ENCODE data around the gene ZNF653.
A peak's percentile ranks its signal among the peaks of the same experiment; 100 is the strongest.
"Not testable (repeated sequence)": the region's sequence is repeated elsewhere in the genome, so short reads cannot be mapped to it uniquely, and the experiment has no call there.

ZNF653 gene

GRCh38 chr19:11453468-11454341 is 51.9 kb downstream of the ZNF653 start:
- peak; percentile 19 for DNase-seq

DNA sequence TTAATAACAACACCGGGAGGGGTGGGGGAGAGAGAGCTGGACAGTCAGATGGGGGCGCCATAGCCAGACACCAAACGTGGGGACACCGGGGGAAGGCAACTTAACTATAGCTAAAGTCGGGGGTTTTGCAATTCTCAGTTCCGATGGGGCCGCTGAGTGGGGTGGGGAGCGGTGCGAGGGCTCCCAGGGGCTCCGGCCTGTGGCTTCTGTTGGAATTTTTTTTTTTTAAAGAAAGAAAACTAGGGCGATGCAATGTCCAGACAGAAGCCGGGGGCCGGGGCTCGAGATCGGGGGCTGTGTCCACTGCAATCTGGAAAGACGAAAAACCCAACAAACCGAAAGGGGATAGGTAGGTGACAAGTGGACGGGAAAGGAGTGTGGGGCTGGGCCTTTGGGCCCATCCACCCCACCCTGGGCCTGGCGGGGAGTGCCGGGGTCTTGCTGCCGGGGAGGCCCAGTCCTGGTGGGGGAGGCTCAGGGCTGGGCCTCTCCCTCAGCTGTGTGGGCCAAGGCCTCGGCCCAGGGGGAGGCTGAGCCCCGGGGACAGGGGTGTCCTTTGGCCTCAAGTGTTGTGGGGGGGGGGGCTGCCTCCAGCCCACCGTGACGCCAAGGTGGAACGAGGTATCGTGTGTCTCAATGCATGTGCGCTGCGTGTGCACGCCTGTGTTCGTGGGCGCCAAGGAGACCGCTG is 52.9 kb downstream of the ZNF653 start:
- DNase-seq = no peak

DNA sequence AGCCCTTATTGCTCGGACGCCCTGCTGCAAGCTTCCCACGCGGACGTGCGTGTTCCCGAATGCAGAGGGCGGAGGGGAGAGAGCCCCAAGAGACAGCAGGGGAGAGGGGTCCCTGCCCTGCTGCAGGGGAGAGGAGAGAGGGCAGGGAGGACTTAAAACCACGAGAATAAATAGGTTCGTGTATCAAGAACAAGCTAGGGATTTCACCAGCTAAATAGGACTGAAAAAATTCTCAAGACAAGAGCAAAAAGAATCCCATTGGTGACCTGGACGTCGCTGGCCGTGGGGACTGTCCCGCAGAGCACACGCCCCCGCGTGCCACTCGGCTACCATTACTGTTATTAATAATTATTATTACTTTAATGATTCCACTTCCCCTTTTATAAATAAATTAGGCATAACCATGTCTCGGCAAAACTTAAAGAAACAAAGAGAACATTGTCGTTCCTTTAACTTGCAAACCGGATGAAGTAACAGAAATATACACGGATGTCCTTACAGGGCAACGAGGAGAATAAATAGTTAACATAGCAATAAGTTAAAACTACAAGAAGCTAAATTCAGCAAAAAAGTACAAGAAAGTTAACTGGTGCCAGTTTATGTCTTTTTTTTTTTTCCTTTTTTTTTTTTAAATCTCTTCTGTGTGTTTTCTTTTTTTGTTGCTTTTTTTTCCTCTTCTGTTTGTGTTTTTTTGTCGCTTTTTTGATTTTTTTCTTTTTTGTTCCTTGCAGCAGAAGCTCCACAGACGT is 53.6 kb downstream of the ZNF653 start:
- DNase-seq = no peak

DNA sequence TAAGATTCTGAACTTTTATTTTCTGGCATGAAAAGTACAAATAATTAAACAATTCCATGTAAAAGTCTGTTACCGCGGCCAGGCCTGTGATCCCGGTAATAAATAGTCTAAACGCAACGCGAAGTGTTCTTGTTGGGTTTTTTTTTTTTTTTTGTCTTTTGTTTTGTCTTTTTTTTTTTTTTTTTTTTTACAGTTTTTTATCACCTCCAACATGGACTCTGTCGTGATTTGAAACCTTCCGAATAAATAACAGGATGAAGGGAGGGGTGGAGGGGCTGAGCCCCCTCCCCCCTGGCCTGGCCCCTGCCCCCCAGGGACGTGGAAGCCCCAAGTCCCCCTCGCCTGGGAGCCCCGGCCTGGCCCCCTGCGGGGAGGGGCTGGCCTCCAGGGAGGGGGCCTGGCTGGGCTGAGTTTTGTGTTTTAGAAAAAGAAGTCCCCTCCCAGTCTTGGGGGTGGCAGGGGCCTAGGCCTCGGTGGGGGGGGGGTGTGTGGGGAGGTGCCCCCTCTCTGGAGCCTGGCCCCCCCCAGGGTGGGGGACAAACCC is 54.2 kb downstream of the ZNF653 start:
- no peak for DNase-seq

- DNase-seq = no peak
Measured at GRCh38 chr19:11450570-11451326, 54.9 kb downstream of the ZNF653 start.

GRCh38 chr19:11448923-11449554 is 56.6 kb downstream of the ZNF653 start:
- no peak for DNase-seq

DNA sequence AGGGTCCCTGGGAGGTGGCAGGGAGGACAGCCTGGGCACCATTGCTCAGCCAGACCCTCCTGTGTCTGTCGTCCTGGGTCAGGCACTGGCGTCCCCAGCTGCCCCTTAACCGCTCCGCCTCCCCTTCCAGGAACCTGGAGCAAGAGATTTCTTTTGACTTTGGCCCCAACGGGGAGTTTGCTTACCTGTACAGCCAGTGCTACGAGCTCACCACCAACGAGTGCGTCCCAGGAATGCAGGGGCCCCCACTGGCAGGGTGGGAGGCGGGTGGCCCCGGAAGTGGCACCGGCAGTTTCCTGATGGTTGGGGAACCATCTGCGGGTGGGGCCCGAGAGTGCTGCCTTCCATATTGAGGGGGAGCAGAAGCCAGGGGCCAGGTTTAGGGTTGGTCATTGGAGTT is 57.2 kb downstream of the ZNF653 start:
- no peak for DNase-seq

DNA sequence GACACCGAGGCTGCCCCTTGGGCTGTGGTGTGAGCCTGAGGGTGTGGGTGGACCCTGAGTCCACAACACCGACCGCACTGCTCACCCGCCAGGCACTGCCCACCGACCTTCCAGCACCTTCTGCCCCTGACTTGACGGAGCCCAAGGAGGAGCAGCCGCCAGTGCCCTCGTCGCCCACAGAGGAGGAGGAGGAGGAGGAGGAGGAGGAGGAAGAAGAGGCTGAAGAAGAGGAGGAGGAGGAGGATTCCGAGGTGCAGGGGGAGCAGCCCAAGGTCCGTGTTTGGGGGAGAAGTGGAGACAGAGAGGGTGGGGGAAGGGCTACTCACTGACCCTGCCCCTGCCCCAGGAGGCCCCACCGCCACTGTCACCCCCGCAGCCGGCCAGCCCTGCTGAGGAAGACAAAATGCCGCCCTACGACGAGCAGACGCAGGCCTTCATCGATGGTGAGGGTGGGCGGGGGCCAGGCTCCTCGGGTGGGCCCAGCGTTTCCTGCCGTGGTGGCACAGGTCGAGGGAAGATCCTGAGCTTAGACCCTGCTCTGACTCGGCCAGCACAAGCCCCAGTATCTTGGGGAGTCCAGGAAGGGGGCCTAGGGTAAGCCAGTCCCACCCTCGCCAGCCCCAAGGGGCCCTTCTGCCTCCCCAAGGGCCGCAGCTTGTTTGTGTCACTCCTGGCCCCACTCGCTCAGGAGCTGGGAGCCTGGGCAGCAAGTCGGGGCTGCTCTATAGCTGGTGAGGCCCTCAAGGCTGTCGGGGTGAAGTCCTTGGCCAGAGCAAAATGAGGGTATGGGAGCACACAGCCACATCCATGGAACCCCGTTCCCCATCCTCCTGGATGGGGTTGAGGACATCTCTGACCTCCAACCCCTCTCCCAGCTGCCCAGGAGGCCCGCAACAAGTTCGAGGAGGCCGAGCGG is 58.0 kb downstream of the ZNF653 start:
- no peak for DNase-seq

DNA sequence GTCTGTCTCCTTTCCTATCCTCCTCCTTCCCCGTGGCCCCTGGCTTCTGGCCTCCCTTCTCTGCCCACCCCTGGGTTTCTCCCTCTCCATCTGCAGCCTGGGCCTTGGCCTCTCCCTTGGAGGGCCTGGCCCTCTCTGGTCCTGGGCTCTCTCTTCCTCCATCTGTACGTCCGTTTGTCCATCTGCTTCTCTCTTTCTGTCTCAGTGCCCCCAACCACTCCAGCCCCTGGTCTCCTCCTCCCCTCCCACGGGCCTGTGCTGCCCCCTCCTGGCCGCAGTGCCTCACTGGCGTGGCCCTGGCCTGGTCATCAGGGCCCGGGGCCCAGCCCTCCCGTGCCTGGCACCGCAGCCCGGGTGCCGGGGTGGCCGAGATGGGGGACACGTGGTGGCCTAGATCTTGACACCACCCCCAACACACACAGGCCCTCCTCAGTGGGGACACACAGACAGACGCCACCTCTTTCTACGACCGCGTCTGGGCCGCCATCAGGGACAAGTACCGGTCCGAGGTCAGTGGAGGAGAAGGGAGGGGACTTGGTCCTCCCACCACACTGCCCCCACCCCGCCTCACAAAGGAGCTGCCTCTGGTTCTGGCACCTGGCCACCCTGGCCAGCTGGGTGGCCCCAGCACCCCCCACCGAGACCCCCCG is 58.9 kb downstream of the ZNF653 start:
- DNase-seq = peak; percentile 41

- DNase-seq = no peak
Measured at GRCh38 chr19:11446271-11446651, 59.4 kb downstream of the ZNF653 start.

- no peak for DNase-seq
Measured at GRCh38 chr19:11445141-11445540, 60.5 kb downstream of the ZNF653 start.

GRCh38 chr19:11444059-11444458 is 61.6 kb downstream of the ZNF653 start:
- no peak for DNase-seq

- no peak for DNase-seq
Measured at GRCh38 chr19:11437955-11438354, 67.7 kb downstream of the ZNF653 start.

DNA sequence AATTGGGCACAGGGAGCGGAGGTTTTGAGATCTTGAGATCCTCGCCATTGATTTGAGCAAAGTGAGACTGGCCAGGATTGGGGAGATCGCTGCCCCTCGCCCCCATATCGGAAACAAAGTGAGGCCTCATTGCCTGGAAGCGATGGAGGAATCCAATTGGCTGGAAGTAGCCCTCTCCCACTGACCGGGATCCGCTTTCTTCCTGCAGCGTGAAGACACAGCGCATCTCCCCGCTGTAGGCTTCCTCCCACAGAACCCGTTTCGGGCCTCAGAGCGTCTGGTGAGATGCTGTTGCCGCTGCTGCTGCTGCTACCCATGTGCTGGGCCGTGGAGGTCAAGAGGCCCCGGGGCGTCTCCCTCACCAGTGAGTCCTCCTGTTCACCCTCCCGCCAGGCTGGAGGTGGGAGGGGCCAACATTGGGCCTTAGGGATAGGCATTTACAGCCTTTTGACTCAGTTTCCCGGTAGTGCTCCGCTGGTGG is 69.8 kb downstream of the ZNF653 start:
- peak; percentile 15 for DNase-seq

- peak; percentile 99 for DNase-seq
Measured at GRCh38 chr19:11435057-11435832, 70.4 kb downstream of the ZNF653 start, which contains the start of the genes ODAD3 and PRKCSH. Gene ODAD3, minus strand, starts transcription at chr19:11435121. Its CDS starts 105 bp downstream, at chr19:11435016. Gene PRKCSH, plus strand, starts transcription at chr19:11435635. Its CDS starts 483 bp downstream, at chr19:11436118.

GRCh38 chr19:11434703-11435056 is 71.0 kb downstream of the ZNF653 start:
- DNase-seq = no peak

GRCh38 chr19:11433526-11433925 is 72.1 kb downstream of the ZNF653 start:
- DNase-seq = not testable (repeated sequence)

Data from activated naive CD4-positive, alpha-beta T cell treated with Interleukin-2 at 50 U/mL for 16 hours (primary cell).